ENCODE measurements around the gene SYNRG. TPM values are rescaled to one million over a fixed set of nuclear protein-coding genes. Genes with fewer than 3 reads are reported as not detected.

The SYNRG gene
- total and polyA plus RNA-seq, 4 donors, result 6.5 to 20.5 (median 15.9) TPM

GRCh38 chr17:37648555-37648954 is 39.3 kb upstream of the SYNRG start:
- Histone ChIP-seq H3K9ac (ENCODE audit: low read depth in 1 of 2, low read length in 2 of 2) (no peak overlapping the region), H3K4me3 (ENCODE audit: low read depth in 1 of 3, low read length in 3 of 3) (no peak overlapping the region), H3K4me1 (ENCODE audit: control insufficient read depth in 4 of 4, insufficient read depth in 4 of 4, low read length in 3 of 4) (peaks cover 0 to 13% (median 3%) of the 10 kb centered on the region in 4 donors), H3K27me3 (ENCODE audit: control insufficient read depth in 4 of 4, insufficient read depth in 4 of 4, low read length in 3 of 4) (no peaks in the 10 kb centered on the region), H3K27ac (ENCODE audit: low read depth in 1 of 2, low read length in 2 of 2) (no peak overlapping the region), H3K9me3 (ENCODE audit: control insufficient read depth in 4 of 4, low read length in 3 of 4) (no peaks in the 10 kb centered on the region), H3K36me3 (ENCODE audit: control insufficient read depth in 4 of 4, insufficient read depth in 3 of 4, low read depth in 1 of 4, low read length in 3 of 4) (no peaks in the 10 kb centered on the region)
- WGBS, result 61% methylated on average over 2 of the region's 2 CpGs
- TF ChIP-seq ATF3 (IDR thresholded peaks at IDR 0.05) (no peak), YY1 (IDR thresholded peaks at IDR 0.05) (no peak)
- no peak for DNase-seq (ENCODE audit: low spot score)

DNA sequence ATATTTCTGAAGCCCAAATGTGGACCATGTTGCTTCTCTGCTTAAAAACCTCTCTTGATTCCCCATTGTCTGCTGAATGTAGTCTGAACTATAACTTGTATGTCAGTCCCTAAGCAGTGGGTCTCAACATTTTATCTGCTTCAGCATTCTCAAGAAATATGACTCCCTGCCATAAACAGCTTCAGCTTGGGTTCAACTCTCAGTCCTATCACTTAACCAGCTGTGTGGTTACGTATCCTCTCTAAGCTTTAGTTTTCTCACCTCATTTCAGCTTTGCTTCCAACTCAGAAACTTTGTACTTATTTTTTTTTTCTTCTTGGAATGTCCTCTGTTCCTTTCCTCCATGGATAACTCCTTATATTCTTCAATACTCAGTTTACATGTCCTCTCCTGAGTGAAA is 38.6 kb upstream of the SYNRG start:
- TF ChIP-seq RAD21 (IDR thresholded peaks at IDR 0.05), result no peak
- no peak for TF ChIP-seq NR2F2 (IDR thresholded peaks at IDR 0.05)
- no peak for TF ChIP-seq REST (IDR thresholded peaks at IDR 0.05)
- TF ChIP-seq CTCF (IDR thresholded peaks at IDR 0.05; ENCODE audit: low read depth, low read length, missing input control), result no peak
- TF ChIP-seq TAF1 (conservative IDR thresholded peaks at IDR 0.05), result no peak
- TF ChIP-seq MAX (IDR thresholded peaks at IDR 0.05), result no peak
- no peak for TF ChIP-seq ATF3 (IDR thresholded peaks at IDR 0.05)
- no peak for TF ChIP-seq YY1 (IDR thresholded peaks at IDR 0.05)
- no peak for TF ChIP-seq HNF4A (conservative IDR thresholded peaks at IDR 0.05)
- TF ChIP-seq HNF4G (IDR thresholded peaks at IDR 0.05), result no peak
- TF ChIP-seq, protein P1, sequence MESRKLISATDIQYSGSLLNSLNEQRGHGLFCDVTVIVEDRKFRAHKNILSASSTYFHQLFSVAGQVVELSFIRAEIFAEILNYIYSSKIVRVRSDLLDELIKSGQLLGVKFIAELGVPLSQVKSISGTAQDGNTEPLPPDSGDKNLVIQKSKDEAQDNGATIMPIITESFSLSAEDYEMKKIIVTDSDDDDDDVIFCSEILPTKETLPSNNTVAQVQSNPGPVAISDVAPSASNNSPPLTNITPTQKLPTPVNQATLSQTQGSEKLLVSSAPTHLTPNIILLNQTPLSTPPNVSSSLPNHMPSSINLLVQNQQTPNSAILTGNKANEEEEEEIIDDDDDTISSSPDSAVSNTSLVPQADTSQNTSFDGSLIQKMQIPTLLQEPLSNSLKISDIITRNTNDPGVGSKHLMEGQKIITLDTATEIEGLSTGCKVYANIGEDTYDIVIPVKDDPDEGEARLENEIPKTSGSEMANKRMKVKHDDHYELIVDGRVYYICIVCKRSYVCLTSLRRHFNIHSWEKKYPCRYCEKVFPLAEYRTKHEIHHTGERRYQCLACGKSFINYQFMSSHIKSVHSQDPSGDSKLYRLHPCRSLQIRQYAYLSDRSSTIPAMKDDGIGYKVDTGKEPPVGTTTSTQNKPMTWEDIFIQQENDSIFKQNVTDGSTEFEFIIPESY (IDR thresholded peaks at IDR 0.05), result no peak
- TF ChIP-seq EGR1 (IDR thresholded peaks at IDR 0.05; ENCODE audit: low read depth in 2 of 2), result no peak
- no peak for TF ChIP-seq SP1 (IDR thresholded peaks at IDR 0.05)
- TF ChIP-seq GABPA (IDR thresholded peaks at IDR 0.05 in 1 of 2, conservative IDR thresholded peaks at IDR 0.05 in 1 of 2), result no peak
- TF ChIP-seq RXRA (IDR thresholded peaks at IDR 0.05), result no peak
- TF ChIP-seq FOXA1 (IDR thresholded peaks at IDR 0.05), result no peak
- no peak for TF ChIP-seq FOXA2 (IDR thresholded peaks at IDR 0.05)
- H3K9me3 ChIP-seq (ENCODE audit: control insufficient read depth in 4 of 4, low read length in 3 of 4), result no peaks in the 10 kb centered on the region
- no peak overlapping the region for H3K27ac ChIP-seq (ENCODE audit: low read depth in 1 of 2, low read length in 2 of 2)
- H3K4me3 ChIP-seq (ENCODE audit: low read depth in 1 of 3, low read length in 3 of 3), result no peak overlapping the region
- 89% methylated on average over 1 of the region's 1 CpG for WGBS
- no peak overlapping the region for H3K9ac ChIP-seq (ENCODE audit: low read depth in 1 of 2, low read length in 2 of 2)
- H3K27me3 ChIP-seq (ENCODE audit: control insufficient read depth in 4 of 4, insufficient read depth in 4 of 4, low read length in 3 of 4), result no peaks in the 10 kb centered on the region
- peaks cover 0 to 13% (median 3%) of the 10 kb centered on the region in 4 donors for H3K4me1 ChIP-seq (ENCODE audit: control insufficient read depth in 4 of 4, insufficient read depth in 4 of 4, low read length in 3 of 4)
- no peak for DNase-seq (ENCODE audit: low spot score)
- H3K36me3 ChIP-seq (ENCODE audit: control insufficient read depth in 4 of 4, insufficient read depth in 3 of 4, low read depth in 1 of 4, low read length in 3 of 4), result no peaks in the 10 kb centered on the region

Data from liver (tissue), 9 donors.